Loucy (cell line): Measurements from ENCODE around the gene TBX10.

Source experiments
- CTCF ChIP-seq: fragments of 200-600 bp; sonication (generic); conservative IDR thresholded peaks from 2 replicates; pipeline ENCODE4 v1.5.1; 2014; ENCODE audit warnings: mild to moderate bottlenecking, antibody characterized with exemption, low read length
- EZH2phosphoT487 ChIP-seq: fragments of 200-600 bp; IDR thresholded peaks from 2 replicates; pipeline ENCODE4 v1.6.1; 2018; ENCODE audit warnings: antibody characterized with exemption, mild to moderate bottlenecking, moderate library complexity, borderline replicate concordance

- TF ChIP-seq CTCF (no peak), EZH2phosphoT487 (no peak)
These were observed 7.7 kb downstream of the TBX10 start for GRCh38 chr11:67631853-67632174.
